ENCODE data around the gene FAAP20. TPM values are rescaled to one million over a fixed set of nuclear protein-coding genes. Genes with fewer than 3 reads are reported as not detected.

FAAP20 gene
- total and polyA plus RNA-seq, 2 experiments from 2014 or later = 79.1 to 167 TPM

GRCh38 chr1:2189459-2190425 is 4.8 kb downstream of the FAAP20 start:
- Mint-ChIP-seq H3K9me3 (no peaks in the 10 kb centered on the region; the same call in 1 of the 3 replicates), H3K27me3 (ENCODE audit: insufficient read depth, low read depth, poor library complexity) (peaks cover 18% of the 10 kb centered on the region), H3K36me3 (ENCODE audit: low read depth) (peaks cover 17% of the 10 kb centered on the region), H3K4me1 (peaks cover 10% of the 10 kb centered on the region), H3K4me3 (peak overlapping the region; percentile 62), H3K27ac (no peak overlapping the region; the same call in 1 of the 2 replicates)
- Histone ChIP-seq H3K4me1 (ENCODE audit: insufficient read depth) (peaks cover 12% of the 10 kb centered on the region; the same call in 1 of the 2 replicates), H2AFZ (no peak overlapping the region), H3K9me2 (ENCODE audit: insufficient read depth) (no peaks in the 10 kb centered on the region), H3F3A (replicated peaks; ENCODE audit: low read depth) (peaks cover 12% of the 10 kb centered on the region), H4K20me1 (replicated peaks; ENCODE audit: insufficient read depth) (no peaks in the 10 kb centered on the region; the same call in 1 of the 2 replicates), H3K4me2 (peak overlapping the region; percentile 79), H3K27ac (ENCODE audit: low read depth) (peak overlapping the region; percentile 81), H3K4me3 (peak overlapping the region; percentile 49), H3K79me2 (replicated peaks; ENCODE audit: insufficient read depth) (peaks cover 19% of the 10 kb centered on the region), H3K27me3 (ENCODE audit: insufficient read depth) (no peaks in the 10 kb centered on the region), H3K36me3 (ENCODE audit: insufficient read depth) (no peaks in the 10 kb centered on the region)
- ATAC-seq (peak; percentile 79), DNase-seq (ENCODE audit: low spot score) (peak; percentile 94)
- TF ChIP-seq JUNB (IDR thresholded peaks at IDR 0.05; ENCODE audit: unreplicated experiment) = no peak
- peak; percentile 51 for TF ChIP-seq POLR2AphosphoS5 (IDR thresholded peaks at IDR 0.05; ENCODE audit: low read depth)
- TF ChIP-seq CTCF (conservative IDR thresholded peaks at IDR 0.05; ENCODE audit: low read depth in 2 of 2) = no peak
- no peak for TF ChIP-seq ZNF114 (CRISPR knock-in tag; IDR thresholded peaks at IDR 0.05)
- peak; percentile 70; the same call in 1 of the 2 replicates for TF ChIP-seq CREB1 (CRISPR knock-in tag; IDR thresholded peaks at IDR 0.05; ENCODE audit: low read depth)

GRCh38 chr1:2188336-2188735 is 6.2 kb downstream of the FAAP20 start:
- Mint-ChIP-seq H3K27me3 (ENCODE audit: insufficient read depth, low read depth, poor library complexity) (peaks cover 24% of the 10 kb centered on the region), H3K4me1 (peaks cover 10% of the 10 kb centered on the region), H3K9me3 (no peaks in the 10 kb centered on the region; the same call in 1 of the 3 replicates), H3K27ac (no peak overlapping the region), H3K4me3 (no peak overlapping the region), H3K36me3 (ENCODE audit: low read depth) (peaks cover 21% of the 10 kb centered on the region)
- H3K36me3 ChIP-seq (ENCODE audit: insufficient read depth) = no peaks in the 10 kb centered on the region
- no peak overlapping the region for H3K27ac ChIP-seq (ENCODE audit: low read depth)
- H3K4me2 ChIP-seq = no peak overlapping the region
- H3K27me3 ChIP-seq (ENCODE audit: insufficient read depth) = no peaks in the 10 kb centered on the region
- peaks cover 19% of the 10 kb centered on the region for H3K79me2 ChIP-seq (replicated peaks; ENCODE audit: insufficient read depth)
- ATAC-seq = no peak
- DNase-seq (ENCODE audit: low spot score) = no peak
- H3F3A ChIP-seq (replicated peaks; ENCODE audit: low read depth) = peaks cover 8% of the 10 kb centered on the region
- H2AFZ ChIP-seq = no peak overlapping the region
- no peak overlapping the region for H3K4me3 ChIP-seq
- H3K9me2 ChIP-seq (ENCODE audit: insufficient read depth) = no peaks in the 10 kb centered on the region
- peaks cover 5% of the 10 kb centered on the region; the same call in 1 of the 2 replicates for H3K4me1 ChIP-seq (ENCODE audit: insufficient read depth)
- H4K20me1 ChIP-seq (replicated peaks; ENCODE audit: insufficient read depth) = no peaks in the 10 kb centered on the region; the same call in 1 of the 2 replicates
- TF ChIP-seq POLR2AphosphoS5 (IDR thresholded peaks at IDR 0.05; ENCODE audit: low read depth) = 0 out of 2 replicates have a peak, but pooled peaks have one; percentile 11
- no peak for TF ChIP-seq STAT1 (IDR thresholded peaks at IDR 0.05; ENCODE audit: unreplicated experiment)
- no peak for TF ChIP-seq EZH2 (IDR thresholded peaks at IDR 0.05; ENCODE audit: low read depth, unreplicated experiment)
- TF ChIP-seq REST (IDR thresholded peaks at IDR 0.05; ENCODE audit: unreplicated experiment) = no peak
- TF ChIP-seq EZH2phosphoT487 (IDR thresholded peaks at IDR 0.05; ENCODE audit: unreplicated experiment) = no peak
- TF ChIP-seq CTCF (conservative IDR thresholded peaks at IDR 0.05; ENCODE audit: low read depth in 2 of 2) = no peak
